LNCaP clone FGC (cell line): Measurements from ENCODE around the gene SLC6A9.

ENCODE experiments used
- DNase-seq: peaks from one replicate; pipeline ENCODE4 v3.0.0-alpha.2; 2011; ENCODE audit warnings: low read depth
- H3K4me3 ChIP-seq: 2 replicates; pipeline ENCODE4 v1.5.1; 2011; ENCODE audit warnings: mild to moderate bottlenecking, low read depth, low read length, control low read depth
- CTCF ChIP-seq: IDR thresholded peaks from 2 replicates; pipeline ENCODE4 v1.5.1; 2012; ENCODE audit warnings: mild to moderate bottlenecking; ENCODE audit not compliant: control insufficient read depth, insufficient read depth; ENCODE audit errors: extremely low read depth

SLC6A9 gene

GRCh38 chr1:44049839-44050238, 18.6 kb upstream of the SLC6A9 start:
- DNase-seq, result no peak
- H3K4me3 ChIP-seq, result no peak overlapping the region
- TF ChIP-seq CTCF, result no peak

DNA sequence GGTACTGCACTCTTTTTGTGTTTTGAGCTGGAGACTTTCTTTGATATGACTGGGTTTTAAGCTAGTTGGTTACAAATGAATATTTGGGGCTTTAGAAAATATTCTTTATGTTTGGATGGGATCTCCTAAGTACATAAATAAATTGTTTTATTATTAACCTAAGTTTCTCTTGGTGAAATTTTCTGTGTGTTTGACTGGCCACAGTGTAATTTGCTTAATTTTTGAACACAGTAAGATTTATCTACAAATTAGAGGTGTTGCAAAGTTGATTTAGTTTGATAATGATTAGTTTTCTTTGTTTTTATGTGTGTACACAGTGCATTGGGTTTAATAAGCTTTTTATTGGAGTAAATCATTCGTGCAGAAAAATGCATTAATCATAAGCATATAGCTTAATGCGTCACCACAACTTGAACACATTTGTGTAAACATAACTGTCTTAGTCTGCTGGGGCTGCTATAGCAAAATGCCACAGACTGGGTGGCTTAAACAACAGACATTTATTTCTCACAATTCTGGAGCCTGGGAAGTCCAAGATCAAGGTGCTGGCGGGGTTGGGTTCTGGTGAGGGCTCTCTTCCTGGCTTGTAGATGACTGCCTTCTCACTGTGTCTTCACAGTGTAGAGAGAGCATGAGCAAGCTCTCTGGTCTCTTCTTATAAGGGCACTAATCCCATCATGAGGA, 17.4 kb upstream of the SLC6A9 start:
- H3K4me3 ChIP-seq, result no peak overlapping the region
- no peak for DNase-seq
- TF ChIP-seq CTCF, result no peak

- no peak overlapping the region for H3K4me3 ChIP-seq
- DNase-seq, result no peak
- no peak for TF ChIP-seq CTCF
These were observed 15.9 kb upstream of the SLC6A9 start for GRCh38 chr1:44047131-44047530.

- H3K4me3 ChIP-seq, result no peak overlapping the region
- DNase-seq, result no peak
- TF ChIP-seq CTCF, result no peak
These were observed 13.8 kb upstream of the SLC6A9 start for GRCh38 chr1:44045064-44045463.

GRCh38 chr1:44044071-44044801, 13.0 kb upstream of the SLC6A9 start:
- no peak for DNase-seq
- no peak overlapping the region for H3K4me3 ChIP-seq
- no peak for TF ChIP-seq CTCF

DNA sequence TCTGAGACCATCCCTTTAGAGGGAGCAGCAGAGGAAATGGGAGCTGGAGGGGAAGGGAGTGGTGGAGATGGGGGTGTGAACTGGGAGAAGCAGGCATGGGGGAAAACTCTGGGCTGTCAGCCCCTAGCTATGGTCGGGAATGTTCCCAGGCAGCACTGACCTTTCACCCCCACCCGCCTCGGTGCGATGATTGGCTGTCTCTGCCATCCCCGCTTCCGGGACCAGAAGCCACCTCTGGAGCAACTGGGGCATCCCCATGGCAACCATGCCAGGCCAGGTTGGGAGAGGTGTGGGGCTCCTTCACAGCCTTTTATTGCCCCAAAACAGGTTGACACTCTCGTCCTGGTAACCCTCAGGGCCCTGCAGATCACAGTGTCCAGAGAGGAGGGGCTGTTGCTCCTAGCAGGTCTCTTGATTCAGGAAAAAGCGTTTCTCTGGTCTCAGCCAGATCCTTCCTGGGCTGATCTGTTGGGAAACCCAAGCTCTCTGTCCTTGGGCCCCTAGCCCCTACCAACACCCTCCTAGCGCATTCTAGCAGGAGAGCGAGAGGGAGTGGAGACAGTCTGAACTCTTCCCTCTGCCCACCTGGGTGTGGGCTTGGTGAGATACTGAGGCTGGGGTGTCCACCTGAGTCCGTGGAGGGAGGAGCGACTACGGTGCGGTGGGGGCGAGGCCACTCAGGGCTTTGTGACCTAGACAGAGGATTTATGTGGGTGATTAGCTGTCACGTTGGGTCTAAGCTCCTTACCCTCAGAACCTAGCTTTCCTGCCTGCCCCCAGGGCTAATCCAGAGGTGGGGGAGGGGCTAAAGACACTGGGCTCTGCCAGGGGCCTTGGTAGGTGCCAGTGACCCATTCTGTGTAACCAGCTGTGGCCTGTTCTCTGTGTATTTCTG, 12.2 kb upstream of the SLC6A9 start:
- H3K4me3 ChIP-seq, result no peak overlapping the region
- no peak for DNase-seq
- no peak for TF ChIP-seq CTCF
